ENCODE measurements around the gene STK40.

DNA sequence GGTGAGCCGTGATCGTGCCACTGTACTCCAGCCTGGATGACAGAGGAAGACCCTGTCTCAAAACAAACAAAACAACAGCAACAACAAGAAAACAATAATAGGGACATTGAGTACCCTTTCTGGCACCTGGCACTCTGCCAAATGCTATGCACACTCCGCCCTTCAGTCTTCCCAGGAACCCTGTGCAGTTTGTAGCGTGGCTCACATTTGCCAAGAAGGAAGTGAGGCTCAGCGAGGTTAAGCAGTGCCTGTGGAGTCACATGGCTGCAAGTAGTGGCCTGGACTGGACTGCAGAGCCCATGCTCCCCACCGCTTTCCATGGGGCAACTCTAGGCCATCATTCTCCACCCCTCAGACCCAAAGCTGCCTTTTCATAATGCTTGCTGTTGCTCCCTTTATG is 57.0 kb downstream of the STK40 start:
- TF ChIP-seq, protein P1, sequence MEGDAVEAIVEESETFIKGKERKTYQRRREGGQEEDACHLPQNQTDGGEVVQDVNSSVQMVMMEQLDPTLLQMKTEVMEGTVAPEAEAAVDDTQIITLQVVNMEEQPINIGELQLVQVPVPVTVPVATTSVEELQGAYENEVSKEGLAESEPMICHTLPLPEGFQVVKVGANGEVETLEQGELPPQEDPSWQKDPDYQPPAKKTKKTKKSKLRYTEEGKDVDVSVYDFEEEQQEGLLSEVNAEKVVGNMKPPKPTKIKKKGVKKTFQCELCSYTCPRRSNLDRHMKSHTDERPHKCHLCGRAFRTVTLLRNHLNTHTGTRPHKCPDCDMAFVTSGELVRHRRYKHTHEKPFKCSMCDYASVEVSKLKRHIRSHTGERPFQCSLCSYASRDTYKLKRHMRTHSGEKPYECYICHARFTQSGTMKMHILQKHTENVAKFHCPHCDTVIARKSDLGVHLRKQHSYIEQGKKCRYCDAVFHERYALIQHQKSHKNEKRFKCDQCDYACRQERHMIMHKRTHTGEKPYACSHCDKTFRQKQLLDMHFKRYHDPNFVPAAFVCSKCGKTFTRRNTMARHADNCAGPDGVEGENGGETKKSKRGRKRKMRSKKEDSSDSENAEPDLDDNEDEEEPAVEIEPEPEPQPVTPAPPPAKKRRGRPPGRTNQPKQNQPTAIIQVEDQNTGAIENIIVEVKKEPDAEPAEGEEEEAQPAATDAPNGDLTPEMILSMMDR (IDR thresholded peaks at IDR 0.05; ENCODE audit: low read depth, low read length), result no peak
- TF ChIP-seq EZH2phosphoT487 (IDR thresholded peaks at IDR 0.05; ENCODE audit: low read depth), result no peak
